ENCODE data around the gene SLC5A8.
"Not testable (repeated sequence)": the region's sequence is repeated elsewhere in the genome, so short reads cannot be mapped to it uniquely, and the experiment has no call there.

SLC5A8 gene

DNA sequence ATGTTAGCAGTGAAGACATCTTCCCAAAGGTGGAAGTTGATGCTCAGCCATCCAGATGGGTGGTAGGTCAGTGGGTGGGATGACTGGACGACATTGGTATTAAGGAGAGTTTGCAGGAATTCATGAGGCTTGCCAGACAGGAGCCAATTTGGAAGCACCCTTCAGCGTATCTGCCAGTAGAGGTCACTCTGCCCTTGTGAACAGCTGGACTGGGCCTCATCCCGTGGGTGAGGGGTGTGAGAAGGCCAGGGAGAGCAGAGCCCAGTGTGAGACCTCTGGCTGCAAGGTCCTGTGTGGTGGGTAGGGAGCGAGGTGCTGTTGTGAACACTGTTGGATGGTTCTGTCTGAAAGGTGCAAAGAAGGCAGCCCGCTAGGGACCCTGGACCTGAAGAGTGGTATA lies 37.7 kb downstream of the SLC5A8 start:
- no peak for DNase-seq

DNA sequence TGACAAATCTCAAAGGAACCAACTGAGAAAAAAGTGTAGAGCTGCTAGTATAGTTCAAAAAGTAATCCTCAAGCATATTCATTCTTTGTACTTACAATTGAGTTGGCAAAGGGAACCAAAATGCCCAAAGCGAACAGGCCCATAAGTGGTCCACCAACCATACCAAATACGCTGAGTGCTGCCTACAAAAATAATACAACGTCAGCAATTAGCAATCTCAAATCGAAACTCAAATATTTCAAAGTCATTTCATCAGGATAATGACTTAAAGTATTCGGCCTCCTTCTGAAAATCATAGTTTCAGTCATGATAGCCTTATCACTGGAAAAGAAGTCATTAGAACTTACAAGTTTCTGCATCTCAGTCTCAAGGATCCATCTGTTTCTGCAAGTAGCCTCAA lies 42.0 kb downstream of the SLC5A8 start:
- no peak for DNase-seq

DNA sequence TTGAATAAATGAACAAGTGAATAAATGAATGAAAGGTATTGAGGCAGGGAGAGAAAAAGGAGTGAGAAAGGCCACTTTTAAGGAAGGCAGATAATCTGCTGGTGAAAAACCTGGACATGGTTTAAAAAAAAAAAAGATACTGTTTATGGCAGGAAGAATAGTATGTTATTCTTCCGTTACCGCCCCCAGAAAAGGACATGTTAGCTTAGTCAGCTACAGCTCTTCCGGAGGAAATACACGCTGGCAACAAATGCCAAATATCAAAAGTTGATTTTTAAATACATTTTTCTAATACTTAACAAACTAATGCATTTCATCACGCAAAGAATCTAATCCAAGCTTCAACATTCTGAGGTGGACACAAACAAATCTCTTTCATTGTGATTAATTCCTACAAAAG lies 43.2 kb downstream of the SLC5A8 start:
- no peak for DNase-seq

DNA sequence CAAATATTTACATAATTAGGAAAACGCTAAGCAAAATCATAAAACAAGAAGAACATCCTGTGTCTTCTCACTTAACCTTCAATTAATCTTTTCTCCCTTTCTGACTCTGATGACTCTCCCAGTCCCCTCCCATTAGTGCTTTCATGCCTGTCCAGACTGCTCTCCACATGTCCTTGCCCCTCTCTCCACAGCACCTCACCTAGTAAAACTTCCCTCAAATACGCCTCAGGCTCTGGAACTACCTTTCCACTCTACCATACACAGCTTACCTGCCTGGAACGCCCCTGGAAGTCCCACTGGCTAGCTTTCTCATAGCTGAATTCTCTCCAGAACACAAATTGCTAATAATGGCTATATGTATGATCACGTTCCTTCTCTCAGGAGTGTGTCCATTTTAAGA lies 44.7 kb downstream of the SLC5A8 start:
- no peak for DNase-seq

DNA sequence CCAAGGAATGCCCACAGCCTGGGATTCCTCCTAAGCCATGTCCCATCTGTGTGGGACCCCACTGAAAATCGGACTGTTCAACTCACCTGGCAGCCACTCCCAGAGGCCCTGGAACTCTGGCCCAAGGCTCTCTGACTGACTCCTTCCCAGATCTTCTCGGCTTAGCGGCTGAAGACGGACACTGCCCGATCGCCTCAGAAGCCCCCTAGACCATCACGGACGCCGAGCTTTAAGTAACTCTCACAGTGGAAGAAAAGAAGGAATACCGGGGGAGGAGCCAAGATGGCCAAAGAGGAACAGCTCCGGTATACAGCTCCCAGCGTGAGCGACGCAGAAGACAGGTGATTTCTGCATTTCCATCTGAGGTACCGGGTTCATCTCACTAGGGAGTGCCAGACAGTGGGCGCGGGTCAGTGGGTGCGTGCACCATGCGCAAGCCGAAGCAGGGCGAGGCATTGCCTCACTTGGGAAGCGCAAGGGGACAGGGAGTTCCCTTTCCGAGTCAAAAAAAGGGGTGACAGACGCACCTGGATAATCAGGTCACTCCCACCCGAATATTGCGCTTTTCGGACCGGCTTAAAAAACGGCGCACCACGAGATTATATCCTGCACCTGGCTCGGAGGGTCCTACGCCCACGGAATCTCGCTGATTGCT lies 64.1 kb downstream of the SLC5A8 start:
- not testable (repeated sequence) for DNase-seq

DNA sequence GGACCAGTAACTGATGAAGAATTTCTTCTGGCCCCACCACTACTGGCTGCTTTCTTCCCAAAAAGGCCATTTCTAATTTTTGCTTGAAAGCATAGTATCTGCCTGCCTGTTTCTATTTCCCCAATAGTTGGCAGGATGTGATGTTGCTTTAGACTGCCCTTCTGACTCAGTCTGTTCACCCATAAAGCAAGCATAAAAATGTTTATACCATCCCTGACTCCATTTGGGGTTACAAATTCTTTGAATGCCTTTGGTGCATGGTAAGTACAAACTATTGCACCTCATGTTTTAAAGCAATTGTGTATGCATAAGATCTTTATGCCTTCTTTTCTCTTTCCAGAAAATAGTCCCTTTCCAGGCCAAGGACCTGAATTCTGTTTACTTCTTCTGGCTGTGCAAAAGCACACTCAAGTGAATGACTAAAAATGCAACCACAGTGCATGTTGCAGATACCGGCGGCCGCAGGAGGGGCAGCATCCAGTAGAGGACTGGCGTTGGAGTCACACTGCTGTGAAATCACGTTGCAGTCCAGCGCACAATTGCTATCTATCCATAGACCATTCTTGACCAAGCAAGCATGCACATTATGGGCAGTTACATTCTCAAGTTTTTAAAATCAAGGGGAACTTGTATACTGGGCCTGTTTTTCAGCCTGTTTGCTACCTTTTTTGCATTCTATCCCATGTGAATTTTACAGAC lies 82.4 kb downstream of the SLC5A8 start:
- DNase-seq: no peak

DNA sequence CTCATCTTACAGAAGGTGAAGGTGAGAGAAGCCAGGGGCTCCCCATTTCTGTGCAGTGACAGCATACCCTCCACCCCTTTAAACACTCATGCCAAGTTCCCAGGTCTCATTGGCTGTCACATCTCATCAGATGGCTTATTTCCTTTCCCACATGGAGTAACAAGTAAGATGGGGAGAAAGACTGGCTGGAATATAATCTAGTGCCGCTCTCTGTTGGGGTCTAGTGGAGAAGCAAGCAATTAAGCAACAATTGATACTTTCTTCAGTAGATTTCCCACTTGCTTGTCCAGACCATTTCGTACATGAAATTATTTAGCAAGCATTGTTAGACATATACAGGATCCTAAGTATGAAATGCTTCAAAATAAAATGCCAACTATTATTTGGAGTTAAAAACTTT lies 92.2 kb downstream of the SLC5A8 start:
- DNase-seq: no peak

DNA sequence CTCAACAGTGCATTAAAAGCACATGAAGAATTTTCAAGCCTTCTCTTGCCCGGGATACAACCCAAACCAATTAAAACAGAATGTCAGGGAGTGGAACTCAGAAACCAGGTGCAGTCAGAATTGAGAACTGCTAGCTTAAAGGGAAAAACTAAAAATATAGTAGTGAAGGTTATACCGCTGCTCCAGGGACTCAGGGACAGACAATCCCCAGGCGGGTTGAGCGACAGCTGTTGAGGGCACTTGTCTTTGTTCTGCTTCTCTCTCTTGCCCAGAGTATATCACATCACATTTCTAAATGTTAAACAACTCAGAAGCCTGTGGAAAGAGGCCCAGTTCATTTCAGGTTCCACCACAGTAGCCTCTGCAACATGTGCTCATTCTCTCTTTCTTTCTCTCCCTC lies 93.1 kb downstream of the SLC5A8 start:
- DNase-seq: no peak

DNA sequence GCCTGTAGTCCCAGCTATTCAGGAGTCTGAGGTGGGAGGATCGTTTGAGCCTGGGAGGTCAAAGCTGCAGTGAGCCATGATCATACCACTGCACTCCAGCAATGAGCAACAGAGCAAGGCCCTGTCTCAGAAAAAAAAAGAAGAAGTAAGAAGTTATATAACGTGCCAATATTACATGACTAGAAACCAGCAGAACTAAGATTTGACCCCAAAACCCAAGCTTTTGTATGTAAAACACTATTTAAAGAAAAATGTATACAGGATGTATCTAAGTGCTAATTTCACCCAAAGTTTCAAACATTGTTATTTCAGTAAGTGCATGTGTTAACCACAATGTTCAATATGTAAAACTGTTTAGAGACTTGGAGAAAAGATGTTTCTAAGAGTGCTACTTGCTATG lies 94.7 kb downstream of the SLC5A8 start:
- no peak for DNase-seq

DNA sequence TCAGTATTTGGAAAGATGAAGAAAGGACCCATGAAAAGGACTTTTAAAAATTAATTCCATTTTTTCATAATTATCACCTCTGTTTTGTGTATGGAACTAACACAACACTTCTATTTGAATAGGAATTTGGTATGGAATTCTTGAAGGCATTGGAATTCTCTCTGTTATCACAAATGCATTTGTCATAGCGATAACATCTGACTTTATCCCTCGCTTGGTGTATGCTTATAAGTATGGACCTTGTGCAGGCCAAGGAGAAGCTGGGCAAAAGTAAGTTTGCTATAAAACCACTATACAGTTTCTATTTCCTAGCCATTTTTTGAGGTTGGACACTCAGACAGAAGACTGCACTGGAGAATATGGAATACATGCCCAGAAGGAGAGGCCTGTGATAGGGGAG lies 98.6 kb downstream of the SLC5A8 start:
- DNase-seq: no peak

DNA sequence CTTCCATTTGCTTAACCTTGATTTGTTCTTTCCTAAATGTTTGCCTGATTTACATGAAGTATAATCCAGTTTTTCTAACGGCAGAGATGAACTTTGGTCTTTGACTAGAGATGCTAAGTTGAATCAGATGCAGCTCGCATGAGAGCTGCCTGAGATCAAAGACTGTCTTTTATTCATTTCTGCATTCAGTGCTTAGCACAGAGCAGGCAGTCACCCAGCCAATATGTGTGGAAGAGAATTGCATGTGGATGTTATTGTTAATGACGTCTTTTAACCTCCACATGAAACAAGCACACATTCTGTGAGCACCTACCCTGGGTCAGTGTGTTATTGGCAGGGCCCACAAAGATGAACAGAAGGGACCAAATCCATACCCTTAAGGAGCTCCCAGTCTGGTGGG lies 99.2 kb downstream of the SLC5A8 start:
- DNase-seq: no peak

DNA sequence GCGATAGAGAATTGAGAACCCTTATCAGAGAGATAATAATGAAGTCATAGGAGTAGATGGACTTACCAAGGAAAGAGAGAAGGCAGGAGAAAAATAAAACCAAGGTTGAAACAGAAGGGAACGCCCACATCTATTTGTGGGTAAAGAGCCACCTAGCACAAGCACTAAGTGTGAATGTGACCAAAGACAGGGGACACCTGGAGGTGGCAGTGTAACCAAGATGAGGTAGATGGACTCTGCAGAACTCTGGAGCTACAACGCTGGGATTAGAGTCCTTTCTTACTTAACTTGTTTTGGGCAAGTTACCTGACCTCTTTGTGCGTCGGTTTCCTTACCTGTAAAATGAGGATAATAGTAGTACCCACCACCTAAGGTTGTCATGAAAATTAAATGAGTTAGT lies 101.9 kb downstream of the SLC5A8 start:
- DNase-seq: no peak

DNA sequence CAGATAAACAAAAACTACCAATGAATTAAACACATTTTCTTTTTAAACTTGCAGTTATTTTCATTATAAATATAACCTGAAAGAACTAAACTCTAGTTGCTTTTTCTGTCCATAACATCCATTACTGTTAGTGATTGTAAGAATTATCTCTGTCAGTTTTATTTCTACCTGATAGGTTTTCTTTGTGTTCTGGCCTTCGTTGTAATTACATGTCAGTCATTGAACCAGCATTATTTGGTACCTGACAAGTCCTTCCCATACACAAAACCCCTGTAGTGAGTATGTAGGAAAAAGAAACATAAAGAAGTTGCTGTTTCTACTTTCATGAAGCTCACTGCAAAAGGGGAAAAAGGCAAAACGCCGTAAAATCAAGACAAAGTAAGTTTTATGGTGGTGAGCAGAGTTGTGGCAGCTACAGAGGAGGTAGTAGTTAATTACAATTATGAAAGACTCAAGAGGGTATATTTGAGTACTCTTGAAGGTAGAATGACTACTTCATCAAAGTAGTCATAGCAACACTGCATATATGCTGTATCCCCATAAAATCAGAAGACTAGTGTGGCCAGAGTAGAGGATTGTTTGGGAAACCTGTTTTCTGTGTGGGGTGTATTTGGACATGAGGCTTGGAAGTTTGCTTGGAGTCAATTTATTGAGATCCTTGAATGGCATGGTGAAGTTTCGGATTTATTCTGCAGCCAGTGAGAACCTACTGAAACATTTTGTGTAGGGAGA lies 102.8 kb downstream of the SLC5A8 start:
- DNase-seq: no peak
